GM06990 (cell line): ENCODE data around the gene PCBP3.

Experiments
- DNase-seq: peaks from one replicate; pipeline ENCODE4 v3.0.0-alpha.2; 2011; ENCODE audit not compliant: insufficient read length; ENCODE audit errors: extremely low read depth
- H3K27me3 ChIP-seq: replicated peaks from 2 replicates; pipeline ENCODE4 v1.6.0; 2011; ENCODE audit warnings: low read length; ENCODE audit not compliant: control insufficient read depth, insufficient read depth
- H3K36me3 ChIP-seq: 2 replicates; pipeline ENCODE4 v1.5.1; 2011; ENCODE audit warnings: low read length; ENCODE audit not compliant: control insufficient read depth, insufficient read depth
- H3K4me3 ChIP-seq: replicated peaks from 2 replicates; pipeline ENCODE4 v1.5.1; 2011; ENCODE audit warnings: low read depth, mild to moderate bottlenecking, control low read depth, low read length
- CTCF ChIP-seq: IDR thresholded peaks from 2 replicates; pipeline ENCODE4 v1.5.1; 2011; ENCODE audit warnings: low read length, control low read depth, mild to moderate bottlenecking, inconsistent platforms; ENCODE audit not compliant: insufficient read depth, poor library complexity, severe bottlenecking

PCBP3 gene

GRCh38 chr21:45778686-45779085 lies 135.2 kb downstream of the PCBP3 start:
- Histone ChIP-seq H3K4me3 (no peak overlapping the region), H3K36me3 (no peaks in the 10 kb centered on the region), H3K27me3 (no peaks in the 10 kb centered on the region)
- TF ChIP-seq CTCF: no peak
- DNase-seq: no peak

GRCh38 chr21:45779226-45779625 lies 135.7 kb downstream of the PCBP3 start:
- no peak for TF ChIP-seq CTCF
- Histone ChIP-seq H3K27me3 (no peaks in the 10 kb centered on the region), H3K36me3 (no peaks in the 10 kb centered on the region), H3K4me3 (no peak overlapping the region)
- DNase-seq: no peak

- DNase-seq: no peak
- Histone ChIP-seq H3K4me3 (no peak overlapping the region), H3K27me3 (no peaks in the 10 kb centered on the region), H3K36me3 (no peaks in the 10 kb centered on the region)
- TF ChIP-seq CTCF: no peak
Observed at GRCh38 chr21:45780647-45781046, 137.1 kb downstream of the PCBP3 start.

GRCh38 chr21:45781741-45782140 lies 138.2 kb downstream of the PCBP3 start:
- no peak for TF ChIP-seq CTCF
- no peaks in the 10 kb centered on the region for H3K36me3 ChIP-seq
- DNase-seq: no peak
- H3K4me3 ChIP-seq: no peak overlapping the region
- no peaks in the 10 kb centered on the region for H3K27me3 ChIP-seq

GRCh38 chr21:45786660-45787059 lies 143.1 kb downstream of the PCBP3 start:
- Histone ChIP-seq H3K4me3 (no peak overlapping the region), H3K27me3 (peaks cover 1% of the 10 kb centered on the region), H3K36me3 (no peaks in the 10 kb centered on the region)
- no peak for TF ChIP-seq CTCF
- no peak for DNase-seq

- TF ChIP-seq CTCF: no peak
- DNase-seq: no peak
- no peaks in the 10 kb centered on the region for H3K36me3 ChIP-seq
- H3K4me3 ChIP-seq: no peak overlapping the region
- peaks cover 1% of the 10 kb centered on the region for H3K27me3 ChIP-seq
Observed at GRCh38 chr21:45787371-45787770, 143.8 kb downstream of the PCBP3 start.
